HG03175 (cell line): ENCODE measurements around the gene MBNL1.

ENCODE experiments used
- ATAC-seq: cut with Tn5 transposase; IDR thresholded peaks from one replicate; pipeline ENCODE4 v1.9.1; 2021; ENCODE audit warnings: mild to moderate bottlenecking, moderate library complexity; ENCODE audit not compliant: unreplicated experiment

The MBNL1 gene

DNA sequence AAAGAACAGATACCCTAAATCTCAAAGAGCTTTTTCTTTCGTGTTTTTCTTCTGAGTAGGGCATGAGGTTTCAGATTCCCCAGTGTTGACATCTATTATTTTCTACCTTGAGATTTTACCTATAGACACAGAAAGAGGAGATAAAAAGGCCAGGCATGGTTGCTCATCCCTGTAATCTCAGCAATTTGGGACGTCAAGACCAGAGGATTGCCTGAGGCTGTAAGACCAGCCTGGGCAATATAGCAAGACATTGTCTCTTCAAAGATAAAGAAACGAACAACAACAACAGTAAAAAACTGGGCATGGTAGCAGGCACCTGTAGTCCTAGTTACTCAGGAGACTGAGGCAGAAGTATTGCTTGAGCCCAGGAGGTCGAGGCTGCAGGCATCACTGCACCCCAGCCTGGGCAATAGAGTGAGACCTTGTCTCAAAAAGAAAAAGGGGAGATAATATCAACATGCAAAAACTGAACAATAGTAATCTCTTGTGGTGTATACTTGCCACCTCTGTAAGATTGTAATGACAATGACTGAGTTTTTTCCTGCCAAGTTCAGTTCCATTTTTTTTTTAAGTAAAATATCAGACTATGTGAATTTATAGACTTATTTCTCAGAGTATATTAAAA lies 71.3 kb downstream of the MBNL1 start:
- no peak for ATAC-seq

DNA sequence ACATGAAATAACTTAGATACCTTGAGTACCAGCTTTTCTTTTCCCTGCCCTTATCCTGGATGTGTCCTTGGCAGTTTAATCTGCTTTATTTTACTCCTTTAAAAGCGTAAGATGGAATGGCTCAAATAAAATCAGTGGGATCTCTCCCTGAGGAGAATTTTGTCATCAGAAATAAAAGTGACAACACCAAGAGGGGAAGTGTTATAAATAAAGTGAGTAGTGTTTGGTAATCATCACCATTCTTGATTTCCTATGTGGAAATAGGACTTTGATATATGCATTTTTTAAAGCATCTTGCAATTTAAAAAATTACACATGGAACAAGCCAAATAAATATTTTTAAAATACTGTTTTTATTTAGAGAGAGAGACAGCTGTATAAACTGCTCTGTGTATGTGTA lies 76.5 kb downstream of the MBNL1 start:
- no peak for ATAC-seq

DNA sequence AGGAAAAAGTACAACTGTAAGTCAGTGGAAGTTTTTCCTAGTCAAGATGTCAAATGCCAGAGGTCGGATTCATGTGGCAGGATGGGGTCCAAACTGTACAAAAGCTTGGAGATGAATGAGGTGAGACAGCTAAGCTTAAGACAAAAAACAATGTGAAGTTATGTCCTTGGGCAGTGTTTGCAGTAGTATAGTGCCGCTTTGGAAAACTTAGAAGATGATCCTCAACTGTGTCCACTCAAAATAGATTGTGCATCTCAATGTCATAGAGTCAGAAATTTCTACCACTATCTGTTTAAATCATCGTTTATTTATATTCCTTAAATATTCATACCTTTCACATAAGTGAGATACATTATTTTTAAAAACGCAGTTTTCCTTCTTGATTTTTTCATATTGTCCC lies 77.3 kb downstream of the MBNL1 start:
- ATAC-seq = no peak

DNA sequence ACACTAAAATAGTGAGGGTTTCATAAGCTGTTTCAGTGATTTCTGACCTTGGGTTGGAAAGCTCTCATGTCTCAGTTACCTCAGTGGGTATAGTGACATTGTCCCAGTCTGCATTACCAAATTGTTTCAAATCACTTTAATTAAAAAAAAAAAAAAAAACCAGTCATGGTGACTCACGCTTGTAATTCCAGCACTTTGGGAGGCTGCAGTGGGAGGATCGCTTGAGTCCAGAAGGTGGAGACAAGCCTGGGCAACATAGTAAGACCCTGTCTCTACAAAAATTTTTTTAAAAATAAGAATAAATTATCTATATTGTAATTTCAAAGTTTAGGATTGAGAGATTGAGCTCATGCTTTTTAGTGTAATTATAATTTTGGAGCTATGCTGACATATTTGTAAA lies 78.0 kb downstream of the MBNL1 start:
- no peak for ATAC-seq

DNA sequence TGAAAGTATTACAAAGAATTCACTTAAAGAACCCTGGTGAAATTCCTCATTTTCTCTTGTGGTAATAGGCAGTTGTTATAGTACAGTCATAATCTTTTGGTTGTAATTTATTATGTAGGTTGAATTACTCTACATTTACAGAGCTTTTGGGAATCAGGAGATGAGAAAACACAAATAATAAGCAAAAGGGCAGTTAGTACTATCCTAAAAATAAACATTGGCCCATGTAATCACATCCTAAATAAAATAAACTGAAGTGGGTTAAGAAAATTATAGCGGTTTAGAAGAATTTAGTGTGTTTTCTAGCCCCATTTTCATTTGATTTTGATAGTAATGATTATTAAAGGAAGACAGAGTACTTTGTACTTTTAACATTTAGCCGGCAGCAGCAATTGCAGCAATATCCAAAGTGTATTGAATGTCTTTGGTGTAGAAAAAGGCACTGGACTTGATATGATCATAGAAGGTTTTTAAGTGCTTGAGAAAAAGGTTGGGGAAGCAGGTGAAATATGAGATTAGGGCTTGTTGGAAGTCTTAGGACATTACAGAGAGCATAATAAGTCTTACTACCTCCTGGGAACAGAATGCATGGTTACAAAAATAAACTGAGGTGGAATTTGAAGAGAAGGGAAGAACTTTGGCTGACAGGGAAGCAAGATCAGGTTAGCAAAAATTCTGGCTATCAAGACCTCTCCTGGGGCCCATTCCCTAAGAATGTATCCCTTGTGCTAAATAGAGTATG lies 79.9 kb downstream of the MBNL1 start:
- ATAC-seq = no peak

GRCh38 chr3:152349392-152349791 lies 80.7 kb downstream of the MBNL1 start:
- no peak for ATAC-seq

GRCh38 chr3:152350139-152350538 lies 81.4 kb downstream of the MBNL1 start:
- no peak for ATAC-seq

DNA sequence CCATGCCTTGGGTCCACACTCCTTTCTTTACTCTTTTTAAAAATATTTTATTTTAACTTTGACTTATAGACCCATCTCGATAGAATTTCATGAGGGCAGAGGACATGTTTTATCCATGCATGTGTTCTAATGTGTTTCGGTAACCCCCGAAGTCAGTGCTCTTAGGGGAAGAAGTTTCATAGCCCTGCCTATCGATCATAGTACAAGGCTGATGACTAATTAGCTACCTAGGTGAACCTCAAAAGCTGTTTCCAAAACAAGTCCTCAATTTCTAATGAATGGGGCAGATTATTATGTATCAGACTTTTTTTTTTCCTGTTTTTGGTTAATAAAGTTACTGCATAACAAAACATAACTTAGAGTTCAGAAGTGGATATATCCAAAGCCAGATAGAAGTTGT lies 82.0 kb downstream of the MBNL1 start:
- ATAC-seq = no peak

DNA sequence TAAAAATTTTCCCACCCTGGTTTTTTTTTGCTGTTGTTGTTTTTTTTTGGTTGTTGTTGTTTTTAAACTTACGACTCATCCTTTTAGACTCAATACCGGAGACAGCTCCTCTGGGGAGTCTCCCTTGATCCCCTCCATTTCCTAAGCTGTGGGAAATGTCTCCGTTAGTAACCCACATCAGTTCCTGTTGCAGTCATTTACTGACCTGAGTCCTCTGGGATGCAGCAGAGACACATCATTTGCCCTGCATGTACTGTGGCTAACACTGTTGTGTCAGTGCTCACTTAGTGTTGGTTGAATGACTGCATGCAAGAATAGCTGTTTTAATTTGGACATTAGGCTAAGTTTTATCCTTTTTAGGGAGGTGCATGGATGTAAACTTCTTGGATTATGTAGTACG lies 83.8 kb downstream of the MBNL1 start:
- no peak for ATAC-seq

GRCh38 chr3:152353578-152353977 lies 84.8 kb downstream of the MBNL1 start:
- ATAC-seq = no peak

GRCh38 chr3:152355744-152356665 lies 87.3 kb downstream of the MBNL1 start:
- ATAC-seq = no peak

DNA sequence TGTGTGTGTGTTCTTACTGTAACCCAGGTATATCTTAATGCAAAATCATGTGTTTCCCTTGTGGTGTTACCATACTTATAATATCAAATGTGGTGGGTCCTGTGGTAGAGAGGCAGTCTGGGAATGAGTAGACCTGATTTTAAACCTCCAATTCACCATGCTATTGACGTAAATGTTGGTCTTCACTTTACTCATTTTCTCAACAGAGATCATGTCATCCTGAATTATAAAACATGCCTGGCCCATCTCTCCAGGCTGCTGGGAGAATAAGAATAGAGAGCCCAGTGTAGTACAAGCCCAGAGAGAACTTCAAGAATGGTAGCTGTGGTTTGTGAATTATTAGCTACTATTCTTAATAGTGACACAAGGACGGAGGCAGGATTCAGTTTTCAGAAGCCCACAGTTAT lies 88.1 kb downstream of the MBNL1 start:
- peak; percentile 64 for ATAC-seq

GRCh38 chr3:152357587-152357986 lies 88.9 kb downstream of the MBNL1 start:
- no peak for ATAC-seq

GRCh38 chr3:152359385-152360248 lies 90.9 kb downstream of the MBNL1 start:
- no peak for ATAC-seq

DNA sequence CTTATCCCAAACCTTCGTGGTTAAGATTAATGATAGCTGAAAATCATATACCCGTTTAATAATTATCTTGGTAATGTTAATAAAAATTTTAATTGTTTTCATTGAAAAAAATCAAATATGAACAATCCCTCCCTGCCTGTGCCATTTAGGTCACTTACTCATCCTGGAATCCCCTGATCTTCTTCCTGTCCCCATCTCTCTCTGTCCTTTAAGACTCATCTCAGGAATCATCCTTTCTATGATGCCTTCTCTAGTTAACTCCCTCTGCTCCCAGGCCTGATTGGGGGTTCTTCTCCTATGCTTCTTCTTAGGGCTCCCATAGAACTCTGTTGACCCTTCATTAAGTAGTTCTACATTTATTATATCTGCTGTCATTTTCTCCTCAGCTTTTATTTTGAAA lies 91.6 kb downstream of the MBNL1 start:
- no peak for ATAC-seq

GRCh38 chr3:152360966-152361365 lies 92.2 kb downstream of the MBNL1 start:
- ATAC-seq = no peak

GRCh38 chr3:152362086-152362485 lies 93.4 kb downstream of the MBNL1 start:
- ATAC-seq = no peak

- no peak for ATAC-seq
Observed at GRCh38 chr3:152364237-152364636, 95.5 kb downstream of the MBNL1 start.

GRCh38 chr3:152365126-152365525 lies 96.4 kb downstream of the MBNL1 start:
- ATAC-seq = no peak

- no peak for ATAC-seq
Observed at GRCh38 chr3:152365766-152366593, 97.3 kb downstream of the MBNL1 start.
